ENCODE results near the gene SLC16A4.
A peak's percentile ranks its signal among the peaks of the same experiment; 100 is the strongest.

SLC16A4 gene

GRCh38 chr1:110356379-110356778, 34.4 kb downstream of the SLC16A4 start:
- DNase-seq (ENCODE audit: low read depth), result no peak

- DNase-seq (ENCODE audit: low read depth), result no peak
These were observed 35.5 kb downstream of the SLC16A4 start for GRCh38 chr1:110355321-110355720.

- no peak for DNase-seq (ENCODE audit: low read depth)
These were observed 40.5 kb downstream of the SLC16A4 start for GRCh38 chr1:110350360-110350759.

- DNase-seq (ENCODE audit: low read depth), result no peak
These were observed 42.1 kb downstream of the SLC16A4 start for GRCh38 chr1:110348771-110349170.

- DNase-seq (ENCODE audit: low read depth), result peak; percentile 43
These were observed 42.8 kb downstream of the SLC16A4 start for GRCh38 chr1:110348050-110348449.

- no peak for DNase-seq (ENCODE audit: low read depth)
These were observed 43.5 kb downstream of the SLC16A4 start for GRCh38 chr1:110347182-110347893.

GRCh38 chr1:110346690-110347089, 44.1 kb downstream of the SLC16A4 start:
- no peak for DNase-seq (ENCODE audit: low read depth)

- no peak for DNase-seq (ENCODE audit: low read depth)
These were observed 45.3 kb downstream of the SLC16A4 start for GRCh38 chr1:110345480-110345879.

GRCh38 chr1:110344152-110344551, 46.7 kb downstream of the SLC16A4 start:
- DNase-seq (ENCODE audit: low read depth), result no peak

- no peak for DNase-seq (ENCODE audit: low read depth)
These were observed 47.6 kb downstream of the SLC16A4 start for GRCh38 chr1:110343249-110343648.

- DNase-seq (ENCODE audit: low read depth), result no peak
These were observed 48.9 kb downstream of the SLC16A4 start for GRCh38 chr1:110341872-110342331.

GRCh38 chr1:110341146-110341871, 49.5 kb downstream of the SLC16A4 start:
- no peak for DNase-seq (ENCODE audit: low read depth)

- DNase-seq (ENCODE audit: low read depth), result no peak
These were observed 50.7 kb downstream of the SLC16A4 start for GRCh38 chr1:110340207-110340468.

GRCh38 chr1:110339407-110340206, 51.2 kb downstream of the SLC16A4 start:
- DNase-seq (ENCODE audit: low read depth), result peak; percentile 62

- DNase-seq (ENCODE audit: low read depth), result peak; percentile 100
These were observed 51.9 kb downstream of the SLC16A4 start, which contains the start of gene RBM15 for GRCh38 chr1:110338886-110339406. Gene RBM15, plus strand, starts transcription at chr1:110339377. Its CDS starts 29 bp downstream, at chr1:110339406.

GRCh38 chr1:110338309-110338885, 52.4 kb downstream of the SLC16A4 start:
- DNase-seq (ENCODE audit: low read depth), result peak; percentile 74

- DNase-seq (ENCODE audit: low read depth), result no peak
These were observed 53.0 kb downstream of the SLC16A4 start for GRCh38 chr1:110337704-110338308.

- no peak for DNase-seq (ENCODE audit: low read depth)
These were observed 54.4 kb downstream of the SLC16A4 start for GRCh38 chr1:110336300-110337039.

GRCh38 chr1:110335265-110335664, 55.6 kb downstream of the SLC16A4 start:
- no peak for DNase-seq (ENCODE audit: low read depth)

GRCh38 chr1:110328700-110329099, 62.1 kb downstream of the SLC16A4 start:
- no peak for DNase-seq (ENCODE audit: low read depth)

GRCh38 chr1:110328274-110328673, 62.6 kb downstream of the SLC16A4 start:
- DNase-seq (ENCODE audit: low read depth), result peak; percentile 70

Data from amniotic epithelial cell (primary cell).